ENCODE results near the gene CCNL1.

The CCNL1 gene

GRCh38 chr3:157101486-157101885, 58.5 kb downstream of the CCNL1 start:
- no peak for DNase-seq

- DNase-seq: no peak
Measured at GRCh38 chr3:157100608-157101396, 59.1 kb downstream of the CCNL1 start.

GRCh38 chr3:157100096-157100477, 59.9 kb downstream of the CCNL1 start:
- no peak for DNase-seq

- DNase-seq: no peak
Measured at GRCh38 chr3:157099326-157100095, 60.4 kb downstream of the CCNL1 start.

- no peak for DNase-seq
Measured at GRCh38 chr3:157098823-157099185, 61.1 kb downstream of the CCNL1 start.

- no peak for DNase-seq
Measured at GRCh38 chr3:157098121-157098822, 61.7 kb downstream of the CCNL1 start.
